H1 (cell line): ENCODE measurements around the gene DNA2.

Experiments used
- BCL11A ChIP-seq, 2 experiments: IDR thresholded peaks; one replicate each; pipeline ENCODE4 v1.6.1; 2011; ENCODE audit warnings: low read depth in 2 of 2, low read length in 2 of 2, mild to moderate bottlenecking in 2 of 2
- BRCA1 ChIP-seq: IDR thresholded peaks from 2 replicates; pipeline ENCODE4 v1.6.1; 2012; ENCODE audit warnings: low read depth, low read length, improper control_type of control experiment
- CHD7 ChIP-seq: fragments of 300-600 bp; sonication (generic); IDR thresholded peaks from 2 replicates; pipeline ENCODE4 v1.7.1; 2012; ENCODE audit warnings: low read length, moderate library complexity, mild to moderate bottlenecking, inconsistent platforms; ENCODE audit not compliant: insufficient replicate concordance
- CTCF ChIP-seq, 3 experiments: IDR thresholded peaks; 1 replicate in 2 of 3; 2 replicates in 1 of 3; pipeline versions ENCODE4 v1.5.1 to v1.6.1; 2011; ENCODE audit warnings: low read length in 3 of 3, mild to moderate bottlenecking in 3 of 3, inconsistent platforms in 2 of 3, low read depth in 1 of 3, moderate library complexity in 1 of 3; ENCODE audit not compliant: insufficient read depth in 1 of 3; ENCODE audit errors: control extremely low read depth in 1 of 3
- EZH2 ChIP-seq: fragments of 200-600 bp; sonication (generic); IDR thresholded peaks from 2 replicates; pipeline ENCODE4 v1.7.1; 2012; ENCODE audit warnings: low read depth, mild to moderate bottlenecking, moderate library complexity, low read length, inconsistent platforms; ENCODE audit not compliant: severe bottlenecking
- JUND ChIP-seq: IDR thresholded peaks from 2 replicates; pipeline ENCODE4 v1.6.1; 2011; ENCODE audit warnings: mild to moderate bottlenecking, improper control_type of control experiment, low read length
- KDM4A ChIP-seq: IDR thresholded peaks from one replicate; pipeline ENCODE4 v1.7.1; 2012; ENCODE audit warnings: low read depth, mild to moderate bottlenecking, moderate library complexity, low read length, inconsistent platforms; ENCODE audit not compliant: severe bottlenecking
- MAX ChIP-seq: IDR thresholded peaks from 2 replicates; pipeline ENCODE4 v1.6.1; 2012; ENCODE audit warnings: inconsistent platforms
- RAD21 ChIP-seq, 2 experiments: IDR thresholded peaks in 1 of 2; conservative IDR thresholded peaks in 1 of 2; 2 replicates each; pipeline ENCODE4 v1.6.1; 2011; ENCODE audit warnings: low read depth in 2 of 2, low read length in 2 of 2, improper control_type of control experiment in 1 of 2, inconsistent platforms in 1 of 2, mild to moderate bottlenecking in 1 of 2, moderate library complexity in 1 of 2
- RBBP5 ChIP-seq: IDR thresholded peaks from 2 replicates; pipeline ENCODE4 v1.7.1; 2012; ENCODE audit warnings: low read depth, mild to moderate bottlenecking, inconsistent platforms, low read length, moderate library complexity, borderline replicate concordance
- RXRA ChIP-seq: IDR thresholded peaks from 2 replicates; pipeline ENCODE4 v1.6.1; 2011; ENCODE audit warnings: low read depth, mild to moderate bottlenecking, low read length, moderate library complexity; ENCODE audit not compliant: insufficient read depth
- SIN3A ChIP-seq, 2 experiments: IDR thresholded peaks in 1 of 2; conservative IDR thresholded peaks in 1 of 2; 2 replicates each; pipeline ENCODE4 v1.6.1; 2011 to 2012; ENCODE audit warnings: low read length in 2 of 2, improper control_type of control experiment in 1 of 2, low read depth in 1 of 2, mild to moderate bottlenecking in 1 of 2
- SRF ChIP-seq: IDR thresholded peaks from 2 replicates; pipeline ENCODE4 v1.6.1; 2011; ENCODE audit warnings: mild to moderate bottlenecking, low read depth, low read length, moderate library complexity
- YY1 ChIP-seq: IDR thresholded peaks from 2 replicates; pipeline ENCODE4 v1.6.1; 2011; ENCODE audit warnings: low read depth, mild to moderate bottlenecking, low read length

GRCh38 chr10:68365611-68366010 lies 106.2 kb downstream of the DNA2 start:
- no peak for TF ChIP-seq YY1
- no peak for TF ChIP-seq RXRA
- no peak for TF ChIP-seq EZH2
- TF ChIP-seq RAD21 (IDR thresholded peaks at IDR 0.05 in 1 of 2, conservative IDR thresholded peaks at IDR 0.05 in 1 of 2; ENCODE audit: low read depth in 2 of 2, low read length in 2 of 2), result no peak
- no peak for TF ChIP-seq CTCF (IDR thresholded peaks at IDR 0.05; ENCODE audit: control extremely low read depth in 1 of 3, insufficient read depth in 1 of 3, low read depth in 1 of 3, low read length in 3 of 3)
- TF ChIP-seq JUND, result no peak
- no peak for TF ChIP-seq BRCA1
- no peak for TF ChIP-seq KDM4A
- TF ChIP-seq SIN3A (conservative IDR thresholded peaks at IDR 0.05 in 1 of 2, IDR thresholded peaks at IDR 0.05 in 1 of 2; ENCODE audit: low read depth in 1 of 2, low read length in 2 of 2), result no peak
- no peak for TF ChIP-seq CHD7
- TF ChIP-seq BCL11A (IDR thresholded peaks at IDR 0.05; ENCODE audit: low read depth in 2 of 2, low read length in 2 of 2), result no peak
- TF ChIP-seq RBBP5, result no peak
- no peak for TF ChIP-seq SRF
- no peak for TF ChIP-seq MAX
